HG02884 (cell line): ENCODE data around the gene TMPRSS9.
"Not testable (repeated sequence)": the region's sequence is repeated elsewhere in the genome, so short reads cannot be mapped to it uniquely, and the experiment has no call there.

ENCODE experiments used
- ATAC-seq: cut with Tn5 transposase; IDR thresholded peaks from one replicate; pipeline ENCODE4 v1.9.1; 2021; ENCODE audit warnings: mild to moderate bottlenecking, moderate library complexity; ENCODE audit not compliant: unreplicated experiment

Gene TMPRSS9

GRCh38 chr19:2341244-2341751 lies 18.8 kb upstream of the TMPRSS9 start:
- ATAC-seq = no peak

GRCh38 chr19:2341982-2342381 lies 18.1 kb upstream of the TMPRSS9 start:
- no peak for ATAC-seq

GRCh38 chr19:2342656-2343288 lies 17.3 kb upstream of the TMPRSS9 start:
- no peak for ATAC-seq

- no peak for ATAC-seq
Measured at GRCh38 chr19:2343289-2343982, 16.6 kb upstream of the TMPRSS9 start.

GRCh38 chr19:2344381-2344870 lies 15.6 kb upstream of the TMPRSS9 start:
- ATAC-seq = no peak

GRCh38 chr19:2345076-2345475 lies 15.0 kb upstream of the TMPRSS9 start:
- no peak for ATAC-seq

GRCh38 chr19:2345794-2346663 lies 14.0 kb upstream of the TMPRSS9 start:
- no peak for ATAC-seq

GRCh38 chr19:2349818-2350217 lies 10.2 kb upstream of the TMPRSS9 start:
- not testable (repeated sequence) for ATAC-seq

- ATAC-seq = no peak
Measured at GRCh38 chr19:2350656-2351055, 9.4 kb upstream of the TMPRSS9 start.

- no peak for ATAC-seq
Measured at GRCh38 chr19:2351591-2351990, 8.5 kb upstream of the TMPRSS9 start.

- no peak for ATAC-seq
Measured at GRCh38 chr19:2352121-2352520, 7.9 kb upstream of the TMPRSS9 start.

GRCh38 chr19:2353159-2353886 lies 6.7 kb upstream of the TMPRSS9 start:
- no peak for ATAC-seq

- no peak for ATAC-seq
Measured at GRCh38 chr19:2353887-2354592, 6.0 kb upstream of the TMPRSS9 start.

GRCh38 chr19:2354670-2355069 lies 5.4 kb upstream of the TMPRSS9 start:
- ATAC-seq = no peak

- ATAC-seq = no peak
Measured at GRCh38 chr19:2355168-2356035, 4.7 kb upstream of the TMPRSS9 start.

- no peak for ATAC-seq
Measured at GRCh38 chr19:2356036-2356646, 3.9 kb upstream of the TMPRSS9 start.

- no peak for ATAC-seq
Measured at GRCh38 chr19:2357279-2358206, 2.5 kb upstream of the TMPRSS9 start.
